Stimulated activated CD4-positive, alpha-beta T cell treated with anti-CD3 and anti-CD28 coated beads, Interleukin-15, amount 100 ng/mL, for 1 hour (primary cell): Measurements from ENCODE around the gene ERMN.
A peak's percentile ranks its signal among the peaks of the same experiment; 100 is the strongest.

Experiments
- DNase-seq, 2 donors: peaks; one replicate each; pipeline ENCODE4 v3.0.0-alpha.2; 2020; ENCODE audit warnings: low read depth in 1 of 2, low spot score in 1 of 2

Gene ERMN

GRCh38 chr2:157333304-157334047 is 7.9 kb upstream of the ERMN start:
- no peak for DNase-seq

- no peak for DNase-seq
These were observed 3.9 kb upstream of the ERMN start for GRCh38 chr2:157329524-157329923.

GRCh38 chr2:157327621-157328500 is 2.2 kb upstream of the ERMN start:
- DNase-seq = peak; percentile 70 to 79

- no peak for DNase-seq
These were observed 1.6 kb upstream of the ERMN start for GRCh38 chr2:157327200-157327599.

- no peak for DNase-seq
These were observed 1.1 kb upstream of the ERMN start for GRCh38 chr2:157326698-157327097.

- no peak for DNase-seq
These were observed 1.2 kb downstream of the ERMN start for GRCh38 chr2:157324331-157324843.

- no peak for DNase-seq
These were observed 3.2 kb downstream of the ERMN start for GRCh38 chr2:157322432-157322831.

GRCh38 chr2:157321466-157321865 is 4.2 kb downstream of the ERMN start:
- DNase-seq = no peak

- no peak for DNase-seq
These were observed 5.2 kb downstream of the ERMN start for GRCh38 chr2:157320409-157320808.

GRCh38 chr2:157319795-157320194 is 5.8 kb downstream of the ERMN start:
- DNase-seq = no peak

- DNase-seq = no peak
These were observed 6.7 kb downstream of the ERMN start for GRCh38 chr2:157318884-157319283.

- no peak for DNase-seq
These were observed 9.7 kb downstream of the ERMN start for GRCh38 chr2:157315901-157316300.

GRCh38 chr2:157312866-157313486 is 12.6 kb downstream of the ERMN start:
- no peak for DNase-seq

GRCh38 chr2:157311706-157312105 is 13.9 kb downstream of the ERMN start:
- DNase-seq = no peak

- no peak for DNase-seq
These were observed 15.7 kb downstream of the ERMN start for GRCh38 chr2:157309878-157310277.

- no peak for DNase-seq
These were observed 18.6 kb downstream of the ERMN start for GRCh38 chr2:157307021-157307420.

- DNase-seq = no peak
These were observed 19.9 kb downstream of the ERMN start for GRCh38 chr2:157305723-157306110.

- no peak for DNase-seq
These were observed 20.6 kb downstream of the ERMN start for GRCh38 chr2:157304811-157305722.

- DNase-seq = no peak
These were observed 22.0 kb downstream of the ERMN start for GRCh38 chr2:157303612-157304011.

- no peak for DNase-seq
These were observed 23.0 kb downstream of the ERMN start for GRCh38 chr2:157302492-157303099.
